HG02938 (cell line): ENCODE results near the gene PRSS8.
"Not testable (repeated sequence)": the region's sequence is repeated elsewhere in the genome, so short reads cannot be mapped to it uniquely, and the experiment has no call there.

Experiments
- ATAC-seq: cut with Tn5 transposase; IDR thresholded peaks from one replicate; pipeline ENCODE4 v1.9.1; 2021; ENCODE audit warnings: mild to moderate bottlenecking, moderate library complexity; ENCODE audit not compliant: unreplicated experiment

The PRSS8 gene

GRCh38 chr16:31145398-31145990 is 10.0 kb upstream of the PRSS8 start:
- ATAC-seq: no peak

- ATAC-seq: not testable (repeated sequence)
Measured at GRCh38 chr16:31144418-31144817, 8.9 kb upstream of the PRSS8 start.

- ATAC-seq: no peak
Measured at GRCh38 chr16:31143694-31144148, 8.2 kb upstream of the PRSS8 start.

GRCh38 chr16:31143011-31143693 is 7.6 kb upstream of the PRSS8 start:
- ATAC-seq: no peak

GRCh38 chr16:31142109-31143010 is 6.8 kb upstream of the PRSS8 start:
- ATAC-seq: peak; percentile 83

GRCh38 chr16:31141489-31142108 is 6.1 kb upstream of the PRSS8 start:
- ATAC-seq: peak; percentile 3

- not testable (repeated sequence) for ATAC-seq
Measured at GRCh38 chr16:31141071-31141469, 5.5 kb upstream of the PRSS8 start.

GRCh38 chr16:31138621-31139578 is 3.4 kb upstream of the PRSS8 start:
- ATAC-seq: no peak

- not testable (repeated sequence) for ATAC-seq
Measured at GRCh38 chr16:31136822-31137499, 1.4 kb upstream of the PRSS8 start.

- no peak for ATAC-seq
Measured at GRCh38 chr16:31136287-31136662, 748 bp upstream of the PRSS8 start.

- no peak for ATAC-seq
Measured at GRCh38 chr16:31134625-31135534, 647 bp downstream of the PRSS8 start.

- ATAC-seq: no peak
Measured at GRCh38 chr16:31134091-31134571, 1.4 kb downstream of the PRSS8 start.

GRCh38 chr16:31133046-31133501 is 2.5 kb downstream of the PRSS8 start:
- ATAC-seq: no peak

- ATAC-seq: no peak
Measured at GRCh38 chr16:31132303-31132979, 3.1 kb downstream of the PRSS8 start.

GRCh38 chr16:31131841-31132271 is 3.7 kb downstream of the PRSS8 start:
- no peak for ATAC-seq

- no peak for ATAC-seq
Measured at GRCh38 chr16:31131416-31131815, 4.1 kb downstream of the PRSS8 start.

- ATAC-seq: no peak
Measured at GRCh38 chr16:31130899-31131298, 4.6 kb downstream of the PRSS8 start.
